ENCODE measurements around the gene AGAP3. TPM values are rescaled to one million over a fixed set of nuclear protein-coding genes. Genes with fewer than 3 reads are reported as not detected.

Gene AGAP3
- polyA plus RNA-seq, 1 donor (not counting 4 experiments of a cell fraction or from before 2014, with no cell fraction given) = 64.3 TPM

DNA sequence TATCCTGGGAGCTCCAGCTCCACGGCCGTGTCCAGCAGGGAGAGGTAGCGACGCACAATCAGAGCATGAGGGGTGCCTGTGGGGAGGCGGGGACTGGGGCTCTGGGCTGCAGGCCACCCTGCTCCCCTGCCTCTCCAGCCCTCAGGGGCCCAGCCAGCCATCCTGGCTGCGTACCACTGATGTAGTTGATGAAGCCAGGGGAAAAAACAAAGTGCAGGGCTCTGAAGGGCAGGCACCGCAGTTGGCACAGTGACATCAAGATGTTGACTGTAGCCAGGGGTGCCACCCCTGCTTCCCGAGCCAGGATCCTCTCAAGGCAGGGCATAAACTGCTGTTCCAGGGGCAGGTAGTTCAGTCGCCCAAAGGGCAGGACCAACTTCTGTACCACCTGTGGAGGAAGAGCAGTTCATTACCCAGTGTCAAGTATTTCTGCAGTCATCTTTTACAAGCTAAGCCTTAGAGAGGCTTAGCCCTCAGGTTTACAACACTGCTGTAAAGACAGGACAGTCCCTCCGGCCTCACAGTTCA is 8.5 kb upstream of the AGAP3 start:
- FAIRE-seq (no peak), DNase-seq (ENCODE audit: low read depth, low spot score) (no peak)
- H3K9me1 ChIP-seq (ENCODE audit: control insufficient read depth, extremely low read depth, insufficient read depth, low read length) = no peaks in the 10 kb centered on the region
- H3K4me3 ChIP-seq (ENCODE audit: control insufficient read depth in 2 of 3, extremely low read depth in 1 of 3, insufficient read depth in 2 of 3, low read depth in 1 of 3, low read length in 3 of 3) = no peak overlapping the region
- peaks cover 22% of the 10 kb centered on the region for H3K4me1 ChIP-seq (ENCODE audit: control insufficient read depth, extremely low read depth, insufficient read depth, low read length)
- no peak overlapping the region for H3K9ac ChIP-seq (ENCODE audit: control insufficient read depth, extremely low read depth, insufficient read depth, low read length)
- H3K27ac ChIP-seq (ENCODE audit: control insufficient read depth, insufficient read depth, low read length) = no peak overlapping the region
- H3K4me2 ChIP-seq (ENCODE audit: control insufficient read depth, extremely low read depth, insufficient read depth, low read depth, low read length) = no peak overlapping the region
- peaks cover 2% of the 10 kb centered on the region for H4K20me1 ChIP-seq (ENCODE audit: control insufficient read depth, extremely low read depth, insufficient read depth, low read length)
- no peaks in the 10 kb centered on the region for H3K9me3 ChIP-seq (ENCODE audit: control insufficient read depth, low read depth, low read length)
- TF ChIP-seq, protein P1, sequence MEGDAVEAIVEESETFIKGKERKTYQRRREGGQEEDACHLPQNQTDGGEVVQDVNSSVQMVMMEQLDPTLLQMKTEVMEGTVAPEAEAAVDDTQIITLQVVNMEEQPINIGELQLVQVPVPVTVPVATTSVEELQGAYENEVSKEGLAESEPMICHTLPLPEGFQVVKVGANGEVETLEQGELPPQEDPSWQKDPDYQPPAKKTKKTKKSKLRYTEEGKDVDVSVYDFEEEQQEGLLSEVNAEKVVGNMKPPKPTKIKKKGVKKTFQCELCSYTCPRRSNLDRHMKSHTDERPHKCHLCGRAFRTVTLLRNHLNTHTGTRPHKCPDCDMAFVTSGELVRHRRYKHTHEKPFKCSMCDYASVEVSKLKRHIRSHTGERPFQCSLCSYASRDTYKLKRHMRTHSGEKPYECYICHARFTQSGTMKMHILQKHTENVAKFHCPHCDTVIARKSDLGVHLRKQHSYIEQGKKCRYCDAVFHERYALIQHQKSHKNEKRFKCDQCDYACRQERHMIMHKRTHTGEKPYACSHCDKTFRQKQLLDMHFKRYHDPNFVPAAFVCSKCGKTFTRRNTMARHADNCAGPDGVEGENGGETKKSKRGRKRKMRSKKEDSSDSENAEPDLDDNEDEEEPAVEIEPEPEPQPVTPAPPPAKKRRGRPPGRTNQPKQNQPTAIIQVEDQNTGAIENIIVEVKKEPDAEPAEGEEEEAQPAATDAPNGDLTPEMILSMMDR (optimal IDR thresholded peaks at IDR 0.05 in 1 of 3, IDR thresholded peaks at IDR 0.05 in 1 of 3, conservative IDR thresholded peaks at IDR 0.05 in 1 of 3; ENCODE audit: extremely low read depth in 1 of 3, insufficient read depth in 2 of 3, low read length in 3 of 3) = no peak
- TF ChIP-seq EZH2 (IDR thresholded peaks at IDR 0.05; ENCODE audit: low read length) = no peak
- H3K79me2 ChIP-seq (ENCODE audit: control insufficient read depth, insufficient read depth, low read length) = peaks cover 28% of the 10 kb centered on the region
- H3K27me3 ChIP-seq (ENCODE audit: control insufficient read depth, extremely low read depth, insufficient read depth, low read length) = no peaks in the 10 kb centered on the region
- dilution Hi-C loops (cut with MboI; ENCODE audit: extremely low pct_ligation_motif_present, low sequenced_read_pairs) = no loop called here
- no peak overlapping the region for H2AFZ ChIP-seq (ENCODE audit: control insufficient read depth, low read length)
- H3K36me3 ChIP-seq (ENCODE audit: control insufficient read depth in 2 of 2, extremely low read depth in 1 of 2, insufficient read depth in 2 of 2, low read length in 2 of 2) = peaks cover 23 to 26% of the 10 kb centered on the region in 2 experiments

DNA sequence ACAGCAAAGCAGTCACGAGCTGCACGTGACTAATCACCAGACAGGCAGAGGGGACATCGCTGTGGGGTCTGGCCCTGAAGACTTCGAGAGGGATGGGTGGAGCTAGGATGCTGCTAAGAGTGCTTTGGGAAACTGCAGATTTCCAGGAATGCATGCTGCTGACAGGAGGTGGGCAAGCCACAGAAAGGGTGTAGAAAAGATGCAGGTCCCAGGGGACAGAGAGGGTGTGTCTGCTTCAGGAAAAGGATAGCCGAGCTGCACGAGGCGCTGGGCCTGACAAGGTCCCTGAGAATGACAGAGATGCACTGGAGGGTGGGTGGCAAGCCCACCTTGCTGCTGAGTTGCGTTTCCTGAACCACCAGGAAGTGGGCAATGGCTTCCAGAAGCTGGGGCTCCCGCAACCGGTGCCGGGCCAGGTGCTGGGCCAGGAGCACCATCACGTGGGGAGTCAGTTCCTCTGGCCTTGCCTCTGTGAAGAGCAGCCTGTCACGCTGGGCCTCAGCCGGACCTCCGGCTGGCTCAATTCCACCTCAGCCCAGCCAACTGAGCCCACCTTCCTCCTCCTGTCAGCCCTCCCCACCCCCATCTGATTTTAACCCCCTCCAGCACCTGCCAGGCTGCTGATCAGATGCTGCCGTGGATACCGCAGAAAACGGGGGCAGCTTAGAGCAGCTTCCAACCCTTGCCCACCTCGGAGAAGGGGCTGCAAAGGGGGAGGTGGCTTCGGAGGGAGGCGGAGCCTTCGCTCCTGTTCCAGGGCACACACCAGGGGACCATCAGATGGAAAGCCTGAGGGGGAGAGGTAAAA is 7.8 kb upstream of the AGAP3 start:
- peaks cover 2% of the 10 kb centered on the region for H4K20me1 ChIP-seq (ENCODE audit: control insufficient read depth, extremely low read depth, insufficient read depth, low read length)
- H2AFZ ChIP-seq (ENCODE audit: control insufficient read depth, low read length) = no peak overlapping the region
- H3K9ac ChIP-seq (ENCODE audit: control insufficient read depth, extremely low read depth, insufficient read depth, low read length) = no peak overlapping the region
- no peak for TF ChIP-seq EZH2 (IDR thresholded peaks at IDR 0.05; ENCODE audit: low read length)
- TF ChIP-seq, protein P1 (optimal IDR thresholded peaks at IDR 0.05 in 1 of 3, IDR thresholded peaks at IDR 0.05 in 1 of 3, conservative IDR thresholded peaks at IDR 0.05 in 1 of 3; ENCODE audit: extremely low read depth in 1 of 3, insufficient read depth in 2 of 3, low read length in 3 of 3) = no peak
- no peak overlapping the region for H3K4me2 ChIP-seq (ENCODE audit: control insufficient read depth, extremely low read depth, insufficient read depth, low read depth, low read length)
- H3K27ac ChIP-seq (ENCODE audit: control insufficient read depth, insufficient read depth, low read length) = no peak overlapping the region
- peaks cover 22% of the 10 kb centered on the region for H3K4me1 ChIP-seq (ENCODE audit: control insufficient read depth, extremely low read depth, insufficient read depth, low read length)
- H3K27me3 ChIP-seq (ENCODE audit: control insufficient read depth, extremely low read depth, insufficient read depth, low read length) = no peaks in the 10 kb centered on the region
- no peak overlapping the region for H3K4me3 ChIP-seq (ENCODE audit: control insufficient read depth in 2 of 3, extremely low read depth in 1 of 3, insufficient read depth in 2 of 3, low read depth in 1 of 3, low read length in 3 of 3)
- dilution Hi-C loops (cut with MboI; ENCODE audit: extremely low pct_ligation_motif_present, low sequenced_read_pairs) = no loop called here
- no peak for FAIRE-seq
- no peaks in the 10 kb centered on the region for H3K9me1 ChIP-seq (ENCODE audit: control insufficient read depth, extremely low read depth, insufficient read depth, low read length)
- peaks cover 23 to 26% of the 10 kb centered on the region in 2 experiments for H3K36me3 ChIP-seq (ENCODE audit: control insufficient read depth in 2 of 2, extremely low read depth in 1 of 2, insufficient read depth in 2 of 2, low read length in 2 of 2)
- DNase-seq (ENCODE audit: low read depth, low spot score) = no peak
- H3K79me2 ChIP-seq (ENCODE audit: control insufficient read depth, insufficient read depth, low read length) = peaks cover 28% of the 10 kb centered on the region
- no peaks in the 10 kb centered on the region for H3K9me3 ChIP-seq (ENCODE audit: control insufficient read depth, low read depth, low read length)
